ENCODE measurements around the gene MYL5. TPM values are rescaled to one million over a fixed set of nuclear protein-coding genes. Genes with fewer than 3 reads are reported as not detected.
A peak's percentile ranks its signal among the peaks of the same experiment; 100 is the strongest.
"Not testable (repeated sequence)": the region's sequence is repeated elsewhere in the genome, so short reads cannot be mapped to it uniquely, and the experiment has no call there.

Gene MYL5
- total RNA-seq, 1 experiment from 2014 or later = 1.2 TPM

DNA sequence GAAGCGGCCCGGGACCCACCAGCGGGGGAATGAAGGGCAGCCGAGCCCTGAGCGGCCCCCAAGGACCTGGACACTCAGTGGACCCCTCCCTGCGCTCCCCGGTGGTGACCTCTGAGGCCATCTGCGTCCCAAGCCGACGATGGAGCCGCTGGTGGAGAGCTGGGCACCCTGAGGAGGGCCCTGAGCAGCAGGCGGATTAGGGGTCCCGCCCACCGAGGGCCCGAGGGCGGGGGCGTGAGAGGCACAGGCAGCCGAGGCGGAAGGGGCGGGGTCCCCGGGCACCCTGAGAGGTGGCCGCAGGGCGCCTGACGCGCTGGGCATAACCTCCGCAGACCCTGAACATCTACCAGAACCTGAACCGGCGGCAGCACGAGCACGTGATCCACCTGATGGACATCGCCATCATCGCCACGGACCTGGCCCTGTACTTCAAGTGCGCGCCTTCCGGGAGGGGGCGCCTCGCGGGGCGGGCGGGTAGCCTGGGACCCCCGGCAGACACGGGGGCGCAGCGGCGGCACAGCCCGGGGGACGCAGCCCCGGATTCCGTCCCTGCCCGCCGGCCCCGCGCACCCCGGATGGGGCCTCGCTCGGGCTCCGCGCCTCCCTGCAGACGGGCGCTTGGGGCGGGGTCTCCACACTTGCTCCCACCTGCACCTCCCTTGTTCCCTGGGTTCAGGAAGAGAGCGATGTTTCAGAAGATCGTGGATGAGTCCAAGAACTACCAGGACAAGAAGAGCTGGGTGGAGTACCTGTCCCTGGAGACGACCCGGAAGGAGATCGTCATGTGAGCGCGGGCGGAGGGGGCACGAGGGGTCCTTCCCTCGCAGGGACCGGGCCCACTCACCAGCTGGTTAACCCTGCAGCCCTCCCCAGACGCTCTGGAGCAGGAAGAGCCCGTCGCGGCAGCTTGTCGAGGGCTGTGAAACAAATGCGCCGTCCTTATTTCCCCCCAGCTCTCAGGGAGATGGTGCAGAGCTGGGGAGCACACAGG, 10.6 kb upstream of the MYL5 start:
- no peak for DNase-seq
- no peaks in the 10 kb centered on the region for H3K36me3 ChIP-seq
- H3K4me3 ChIP-seq = no peak overlapping the region
- H3K9me3 ChIP-seq = no peaks in the 10 kb centered on the region
- H3K27me3 ChIP-seq = no peaks in the 10 kb centered on the region

GRCh38 chr4:664713-665231, 9.6 kb upstream of the MYL5 start:
- no peak for DNase-seq
- Histone ChIP-seq H3K27me3 (no peaks in the 10 kb centered on the region), H3K4me3 (no peak overlapping the region), H3K9me3 (no peaks in the 10 kb centered on the region), H3K36me3 (no peaks in the 10 kb centered on the region)

DNA sequence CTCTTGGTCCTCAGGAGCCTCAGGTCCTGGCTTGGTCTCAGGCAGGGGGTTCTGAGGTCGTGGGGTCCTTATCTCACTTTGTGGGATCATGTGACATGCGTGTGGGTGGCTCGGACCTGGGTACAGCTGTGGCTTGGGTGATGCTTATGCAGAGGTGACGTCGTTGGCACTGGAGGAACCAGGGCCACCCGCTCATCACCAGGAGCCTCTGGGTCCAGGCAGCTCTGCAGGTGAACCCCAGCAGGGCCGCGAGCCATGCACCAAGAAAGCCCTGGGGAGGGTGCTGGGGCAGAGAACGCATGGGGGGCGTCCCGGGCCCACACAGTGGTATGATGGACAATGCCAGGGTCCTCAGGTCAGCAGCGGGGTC, 9.0 kb upstream of the MYL5 start:
- no peak overlapping the region for H3K4me3 ChIP-seq
- no peaks in the 10 kb centered on the region for H3K9me3 ChIP-seq
- no peaks in the 10 kb centered on the region for H3K36me3 ChIP-seq
- DNase-seq = no peak
- H3K27me3 ChIP-seq = no peaks in the 10 kb centered on the region

DNA sequence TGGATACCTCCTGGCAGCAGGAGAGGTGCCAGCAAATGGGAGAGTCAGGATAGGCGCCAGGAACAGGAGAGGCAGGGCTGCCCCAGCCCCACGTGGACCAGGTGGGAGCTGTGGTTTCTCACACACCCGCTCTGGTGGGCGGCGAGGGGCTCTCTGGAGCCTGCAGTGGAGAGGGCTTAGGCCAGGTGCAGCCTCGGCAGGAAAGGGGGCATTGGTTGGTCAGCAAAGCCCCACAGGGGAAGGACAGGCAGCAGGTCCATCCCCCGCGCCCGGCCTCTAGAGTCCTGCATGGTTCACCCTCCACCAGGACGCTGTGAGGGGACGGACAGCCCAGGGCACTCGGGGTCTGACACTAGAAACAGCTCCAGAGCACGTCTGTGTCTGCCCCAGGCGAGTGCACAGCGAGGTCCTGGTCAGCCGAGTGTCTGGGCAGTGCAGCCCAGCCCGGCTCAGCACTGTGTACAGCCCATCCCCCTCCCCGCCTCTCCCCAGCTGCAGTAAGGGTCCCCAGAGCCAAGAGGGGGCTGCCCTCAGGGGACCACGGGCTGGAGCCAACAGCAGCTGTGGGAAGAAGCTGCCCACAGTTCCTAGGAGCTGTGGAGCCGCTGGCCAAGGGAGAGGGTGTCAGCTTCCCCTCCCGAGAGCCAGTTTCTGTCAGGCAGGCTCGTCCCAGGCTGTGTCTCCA, 8.4 kb upstream of the MYL5 start:
- H3K27me3 ChIP-seq = no peaks in the 10 kb centered on the region
- no peaks in the 10 kb centered on the region for H3K36me3 ChIP-seq

GRCh38 chr4:666436-666810, 7.9 kb upstream of the MYL5 start:
- H3K27me3 ChIP-seq = no peaks in the 10 kb centered on the region
- H3K36me3 ChIP-seq = peaks cover 5% of the 10 kb centered on the region; the same call in 1 of the 2 replicates
- no peak overlapping the region for H3K4me3 ChIP-seq
- H3K9me3 ChIP-seq = no peaks in the 10 kb centered on the region
- no peak for DNase-seq

More for the DNA sequence above, 8.4 kb upstream of the MYL5 start:
- Histone ChIP-seq H3K4me3 (no peak overlapping the region), H3K9me3 (no peaks in the 10 kb centered on the region)
- no peak for DNase-seq

DNA sequence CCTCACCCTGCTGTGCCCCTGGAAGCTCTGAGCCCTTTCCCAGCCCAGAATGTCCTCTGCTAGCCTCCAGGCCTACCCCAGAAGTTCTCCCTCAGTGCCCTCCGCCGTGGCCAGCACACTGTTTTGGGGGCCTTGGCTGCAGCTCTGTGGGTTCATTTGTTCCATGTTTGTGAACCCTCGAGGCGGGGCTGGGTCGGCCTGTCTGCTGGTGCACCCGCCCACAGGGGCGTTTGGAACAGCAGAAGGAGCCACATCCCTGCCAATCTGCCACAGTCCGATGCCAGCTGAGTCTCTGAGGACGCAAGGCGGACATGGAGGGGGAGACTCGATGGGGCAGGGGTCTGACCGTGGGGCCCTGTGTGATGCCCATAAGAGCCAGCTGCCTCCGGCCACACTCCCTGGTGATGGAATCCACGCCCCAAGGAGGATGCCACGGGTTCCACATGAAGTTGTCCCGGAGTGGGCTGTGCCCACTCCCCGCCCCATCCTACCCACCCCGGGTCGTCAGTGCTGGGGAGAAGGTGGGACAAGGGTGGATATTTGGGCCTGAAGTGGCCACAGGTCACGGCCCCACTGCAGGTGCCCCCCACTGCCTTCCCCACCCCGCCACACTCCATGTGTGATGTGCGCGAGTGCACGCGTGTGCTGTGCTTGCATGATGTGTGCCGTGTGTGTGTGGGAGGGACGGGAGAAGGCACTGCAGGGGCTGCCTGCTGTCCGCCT, 7.4 kb upstream of the MYL5 start:
- H3K9me3 ChIP-seq = no peaks in the 10 kb centered on the region
- no peaks in the 10 kb centered on the region for H3K27me3 ChIP-seq
- no peak overlapping the region for H3K4me3 ChIP-seq
- DNase-seq = no peak
- H3K36me3 ChIP-seq = peaks cover 10% of the 10 kb centered on the region; the same call in 1 of the 2 replicates

DNA sequence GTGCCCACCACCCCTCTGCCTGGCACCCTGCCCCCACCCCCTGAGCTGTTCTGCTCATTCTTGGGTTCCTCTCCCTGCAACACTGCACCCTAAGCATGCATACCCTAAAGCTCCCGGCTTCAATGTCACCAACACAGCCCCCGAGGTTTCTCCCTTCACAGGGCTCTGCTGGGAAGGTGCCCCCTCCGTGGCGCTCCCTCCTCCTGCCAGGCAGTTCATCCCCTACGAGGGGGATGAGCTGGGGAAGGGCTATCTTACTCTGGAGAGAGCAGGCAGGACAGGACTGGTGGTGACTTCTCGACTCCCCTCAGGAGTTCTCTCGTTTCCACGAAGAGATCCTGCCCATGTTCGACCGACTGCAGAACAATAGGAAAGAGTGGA, 6.8 kb upstream of the MYL5 start:
- Histone ChIP-seq H3K36me3 (peaks cover 14% of the 10 kb centered on the region), H3K9me3 (no peaks in the 10 kb centered on the region), H3K27me3 (no peaks in the 10 kb centered on the region), H3K4me3 (no peak overlapping the region)
- no peak for DNase-seq

GRCh38 chr4:668219-668618, 6.1 kb upstream of the MYL5 start:
- H3K9me3 ChIP-seq, H3K4me3 ChIP-seq: not testable (repeated sequence)
- peaks cover 20% of the 10 kb centered on the region for H3K36me3 ChIP-seq

DNA sequence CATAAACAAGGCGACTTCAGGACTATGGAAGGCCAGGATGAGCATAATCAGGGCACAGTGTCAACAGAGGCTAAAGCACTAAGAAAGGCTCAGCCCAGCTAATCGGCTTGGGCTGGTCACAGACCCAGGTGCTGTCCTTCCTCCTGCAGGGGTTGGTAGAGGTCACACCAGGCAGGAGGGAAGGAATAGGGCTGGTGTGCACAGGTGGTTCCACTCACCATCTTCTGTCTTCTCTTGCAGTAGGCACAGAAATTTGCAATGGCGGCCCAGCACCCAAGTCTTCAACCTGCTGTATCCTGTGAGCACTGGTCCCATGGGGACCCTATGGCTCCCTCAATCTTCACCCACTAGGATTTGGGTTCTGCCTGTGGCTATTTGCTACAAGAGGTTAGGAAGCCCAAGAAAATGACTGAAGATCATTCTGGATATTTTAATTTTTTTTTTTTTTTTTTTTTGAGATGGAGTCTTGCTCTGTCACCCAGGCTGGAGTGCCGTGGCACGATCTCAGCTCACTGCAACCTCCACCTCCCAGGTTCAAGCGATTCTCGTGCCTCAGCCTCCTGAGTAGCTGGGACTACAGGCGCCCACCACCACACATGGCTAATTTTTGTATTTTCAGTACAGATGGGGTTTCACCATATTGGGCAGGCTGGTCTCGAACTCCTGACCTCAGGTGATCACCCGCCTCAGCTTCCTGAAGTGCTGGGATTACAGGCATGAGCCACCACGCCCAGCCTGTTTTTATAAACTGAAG, 4.4 kb upstream of the MYL5 start:
- H3K9me3 ChIP-seq, DNase-seq, H3K27me3 ChIP-seq, H3K4me3 ChIP-seq: not testable (repeated sequence)
- peaks cover 21% of the 10 kb centered on the region for H3K36me3 ChIP-seq

More at GRCh38 chr4:668219-668618, 6.1 kb upstream of the MYL5 start:
- not testable (repeated sequence) for H3K27me3 ChIP-seq, DNase-seq

GRCh38 chr4:671769-672168, 2.6 kb upstream of the MYL5 start:
- H3K4me3 ChIP-seq = no peak overlapping the region
- no peak for DNase-seq
- H3K27me3 ChIP-seq = no peaks in the 10 kb centered on the region

DNA sequence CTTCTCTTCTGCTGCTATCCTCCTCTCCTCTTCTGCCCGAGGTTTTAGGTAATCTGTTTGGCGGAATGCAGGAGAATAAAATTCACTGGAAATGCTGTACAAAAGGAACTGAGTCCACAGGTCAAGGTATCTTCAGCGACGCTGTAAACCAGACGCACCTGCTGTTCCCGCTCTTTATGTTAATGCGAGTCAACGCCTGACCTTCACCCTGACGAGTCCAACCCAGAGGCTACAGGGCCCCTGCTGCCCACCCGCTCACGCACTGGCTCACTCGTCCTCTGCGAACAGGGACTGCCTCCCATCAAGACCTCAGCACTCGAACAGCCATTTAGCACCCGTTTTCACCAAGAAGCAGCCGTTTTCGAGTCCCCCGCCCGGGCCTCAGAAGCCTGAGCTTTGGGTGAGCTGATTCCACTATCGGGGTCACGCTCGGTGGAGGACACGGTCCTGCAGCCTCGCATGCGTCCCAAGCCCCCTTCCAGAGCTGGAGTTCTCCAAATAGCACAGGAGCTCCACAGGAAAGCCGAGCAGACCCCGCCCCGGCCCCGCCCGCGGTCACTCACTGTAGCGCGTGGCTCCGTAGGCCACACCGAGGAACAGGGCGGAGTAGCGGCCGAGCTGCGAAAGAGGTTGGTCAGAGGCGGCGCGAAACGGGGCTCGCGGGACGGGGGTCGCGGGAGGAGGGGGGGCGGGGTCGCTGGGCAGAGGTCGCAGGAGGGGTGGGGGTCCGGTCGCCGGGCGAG, 822 bp upstream of the MYL5 start:
- H3K27me3 ChIP-seq = no peaks in the 10 kb centered on the region
- peak overlapping the region; percentile 76 for H3K4me3 ChIP-seq
- peaks cover 21% of the 10 kb centered on the region for H3K36me3 ChIP-seq
- H3K9me3 ChIP-seq = no peaks in the 10 kb centered on the region
- peak; percentile 38 for DNase-seq

More at GRCh38 chr4:671769-672168, 2.6 kb upstream of the MYL5 start:
- Histone ChIP-seq H3K36me3 (peaks cover 21% of the 10 kb centered on the region), H3K9me3 (no peaks in the 10 kb centered on the region)

DNA sequence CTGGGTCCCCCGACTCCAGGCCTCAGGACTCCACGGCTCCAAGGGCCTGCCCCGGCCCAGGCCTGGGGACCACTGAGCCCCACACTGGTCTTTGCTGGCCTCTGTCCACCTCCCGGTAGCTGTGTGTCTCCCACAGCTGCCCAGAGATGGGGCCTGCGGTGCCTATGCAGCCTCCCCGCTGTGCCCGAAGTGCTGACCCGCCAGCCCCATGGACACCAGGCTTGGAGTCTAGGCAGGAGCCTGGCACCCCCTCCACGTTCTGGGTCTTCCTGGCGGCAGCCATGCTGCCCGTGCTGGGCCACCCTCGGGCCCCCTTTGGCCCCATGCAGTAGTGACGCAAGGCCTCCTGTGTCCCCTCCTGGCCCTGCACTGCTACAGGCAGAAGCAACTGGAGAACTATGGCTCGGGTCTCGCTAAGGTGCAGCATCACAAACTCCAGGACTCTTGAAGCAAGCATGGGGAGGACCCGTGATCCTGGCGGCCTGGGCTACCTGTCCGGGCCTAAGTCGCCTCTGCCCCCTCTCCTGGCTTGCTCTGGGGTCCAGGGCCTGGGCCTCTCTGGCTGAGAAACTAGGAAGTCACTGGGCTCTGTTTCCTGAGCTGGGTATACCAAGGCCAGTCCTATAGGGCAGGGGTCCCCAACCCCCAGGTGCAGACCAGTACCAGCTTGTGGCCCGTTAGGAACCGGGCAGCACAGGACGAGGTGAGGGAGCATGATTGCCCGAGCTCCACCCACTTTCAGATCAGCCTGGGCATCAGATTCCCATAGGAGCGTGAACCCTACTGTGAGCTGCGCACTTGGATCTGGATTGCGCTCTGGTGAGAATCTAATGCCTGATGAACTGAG, 917 bp downstream of the MYL5 start:
- H3K27me3 ChIP-seq = no peaks in the 10 kb centered on the region
- DNase-seq = no peak
- peaks cover 21% of the 10 kb centered on the region for H3K36me3 ChIP-seq
- peak overlapping the region; percentile 76 for H3K4me3 ChIP-seq
- H3K9me3 ChIP-seq = no peaks in the 10 kb centered on the region

DNA sequence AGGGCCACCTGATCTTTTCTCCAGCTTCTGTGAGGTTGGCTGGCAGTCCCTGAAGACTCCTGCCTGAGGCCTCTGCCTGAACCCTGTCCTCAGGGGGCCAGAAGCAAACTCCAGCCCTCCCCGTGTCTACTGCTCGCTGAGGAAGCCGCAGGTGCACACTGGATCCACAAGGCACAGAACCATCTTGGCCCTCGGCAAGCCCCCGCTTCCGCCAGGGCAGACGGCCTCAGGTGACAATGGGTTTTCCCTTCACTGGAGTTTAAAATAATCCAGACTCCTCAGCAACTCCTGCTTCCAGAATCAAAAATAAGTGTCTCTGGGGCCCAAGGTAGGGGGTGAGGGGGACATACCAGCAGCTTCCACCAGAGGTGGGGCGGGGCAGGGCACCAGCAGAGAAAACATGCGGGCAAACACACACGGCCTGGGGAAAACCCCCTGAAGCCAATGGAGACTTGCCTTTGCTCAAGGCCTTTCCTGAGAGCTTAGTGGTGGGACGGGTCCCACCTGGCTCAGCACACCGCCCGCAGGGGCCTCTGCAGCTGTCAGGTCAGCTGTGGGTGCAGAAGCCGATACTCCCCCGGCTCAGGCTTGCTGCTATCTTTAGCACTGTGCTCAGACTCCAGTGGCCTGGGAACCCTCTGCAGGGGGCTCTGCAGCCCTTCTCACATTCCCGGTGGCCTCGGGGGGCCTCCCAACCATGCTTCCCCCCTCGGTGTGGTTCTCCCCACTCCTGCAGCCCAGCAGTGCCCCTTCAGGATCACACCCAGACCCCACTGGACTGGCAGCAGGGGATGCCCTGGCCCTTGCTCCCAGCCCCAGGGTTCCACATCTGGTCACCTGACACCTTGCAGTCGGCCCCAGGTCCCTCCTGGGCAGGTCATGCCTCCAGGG, 1.9 kb downstream of the MYL5 start:
- Histone ChIP-seq H3K9me3 (no peaks in the 10 kb centered on the region), H3K4me3 (no peak overlapping the region), H3K36me3 (peaks cover 18% of the 10 kb centered on the region), H3K27me3 (no peaks in the 10 kb centered on the region)
- no peak for DNase-seq

DNA sequence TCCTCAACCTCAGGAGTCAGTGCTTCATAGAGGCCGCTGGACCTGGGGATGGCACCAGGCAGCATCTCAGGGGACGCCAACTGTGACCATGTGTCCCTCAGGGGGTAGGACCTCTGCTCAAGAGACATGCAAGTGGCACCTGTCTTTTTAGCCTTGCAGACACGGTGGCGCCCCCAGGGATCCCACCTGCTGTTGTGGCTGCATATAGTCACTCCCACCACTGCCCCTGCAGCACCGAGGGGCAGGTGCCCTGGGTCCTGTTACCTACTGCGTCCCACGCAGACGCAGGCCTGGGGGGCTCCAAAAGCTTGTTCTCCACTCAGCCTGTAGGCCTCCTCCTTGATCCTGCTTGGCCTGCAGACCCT, 2.5 kb downstream of the MYL5 start:
- Histone ChIP-seq H3K9me3 (no peaks in the 10 kb centered on the region), H3K4me3 (no peak overlapping the region), H3K36me3 (peaks cover 12% of the 10 kb centered on the region), H3K27me3 (no peaks in the 10 kb centered on the region)
- no peak for DNase-seq

Data from MG63 (cell line).